Left ventricle myocardium inferior (tissue), 1 donor: ENCODE measurements around the gene GPC6. TPM values are rescaled to one million over a fixed set of nuclear protein-coding genes. Genes with fewer than 3 reads are reported as not detected.

Source experiments
- DNase-seq: peaks from one replicate; pipeline ENCODE4 v3.0.0-alpha.2; 2020
- H3K27ac ChIP-seq: fragments of 200-600 bp; replicated peaks from 2 replicates; pipeline ENCODE4 v1.8.0; 2021
- H3K27me3 ChIP-seq: fragments of 200-600 bp; 2 replicates; pipeline ENCODE4 v1.8.0; 2021; ENCODE audit warnings: low read depth
- H3K36me3 ChIP-seq: fragments of 200-600 bp; 2 replicates; pipeline ENCODE4 v1.8.0; 2021
- H3K4me1 ChIP-seq: fragments of 200-600 bp; 2 replicates; pipeline ENCODE4 v1.8.0; 2021
- H3K4me3 ChIP-seq: fragments of 200-600 bp; 2 replicates; pipeline ENCODE4 v1.8.0; 2021; ENCODE audit warnings: mild to moderate bottlenecking, moderate library complexity
- H3K9me3 ChIP-seq: fragments of 200-600 bp; replicated peaks from 2 replicates; pipeline ENCODE4 v1.8.0; 2021
- CTCF ChIP-seq: fragments of 200-600 bp; IDR thresholded peaks from 2 replicates; pipeline ENCODE4 v1.8.0; 2021; ENCODE audit warnings: antibody characterized with exemption, mild to moderate bottlenecking, borderline replicate concordance
- intact Hi-C: fragments of 100-400 bp; cut with micrococcal nuclease; formaldehyde crosslinking; loops from one replicate; pipeline ENCODE4 v1.11.0; 2022
- total RNA-seq: library from RNA; stranded (reverse); fragmentation: NEBNext Ultra II Directional; extraction: Animal tissue kit (Norgen Biotek cat#: 25700); gene quantifications from one replicate; pipeline ENCODE4 v1.2.1, GENCODE V29; 2021
- donor health status: DM: no; HTN: yes; CAD: no; lungs with severe emphysema.

GPC6 gene
- total RNA-seq, 1 donor from 2014 or later, result 1.8 TPM

GRCh38 chr13:94248454-94249228, 1022.0 kb downstream of the GPC6 start:
- intact Hi-C loops, result no loop called here
- peaks cover 20% of the 10 kb centered on the region for H3K9me3 ChIP-seq

GRCh38 chr13:94249512-94249911, 1022.9 kb downstream of the GPC6 start:
- Histone ChIP-seq H3K4me1 (no peaks in the 10 kb centered on the region), H3K27me3 (no peaks in the 10 kb centered on the region), H3K9me3 (peaks cover 20% of the 10 kb centered on the region), H3K27ac (no peak overlapping the region), H3K4me3 (no peak overlapping the region), H3K36me3 (no peaks in the 10 kb centered on the region)
- TF ChIP-seq CTCF, result no peak
- intact Hi-C loops, result no loop called here
- DNase-seq, result no peak

More at GRCh38 chr13:94248454-94249228, 1022.0 kb downstream of the GPC6 start:
- no peaks in the 10 kb centered on the region for H3K4me1 ChIP-seq
- H3K36me3 ChIP-seq, result no peaks in the 10 kb centered on the region
- no peak for DNase-seq
- no peaks in the 10 kb centered on the region for H3K27me3 ChIP-seq
- no peak overlapping the region for H3K27ac ChIP-seq
- H3K4me3 ChIP-seq, result no peak overlapping the region
- no peak for TF ChIP-seq CTCF

- peak; percentile 21 for DNase-seq
- intact Hi-C loops, result no loop called here
These were observed 1025.4 kb downstream of the GPC6 start for GRCh38 chr13:94251831-94252608.

GRCh38 chr13:94254737-94255136, 1028.1 kb downstream of the GPC6 start:
- no peak for TF ChIP-seq CTCF
- no peaks in the 10 kb centered on the region for H3K36me3 ChIP-seq
- no peaks in the 10 kb centered on the region for H3K4me1 ChIP-seq
- DNase-seq, result no peak
- no peaks in the 10 kb centered on the region for H3K9me3 ChIP-seq
- H3K27ac ChIP-seq, result no peak overlapping the region
- no peaks in the 10 kb centered on the region for H3K27me3 ChIP-seq
- no peak overlapping the region for H3K4me3 ChIP-seq
- intact Hi-C loops, result no loop called here

More at GRCh38 chr13:94251831-94252608, 1025.4 kb downstream of the GPC6 start:
- Histone ChIP-seq H3K27ac (no peak overlapping the region), H3K9me3 (peaks cover 7% of the 10 kb centered on the region), H3K4me3 (no peak overlapping the region), H3K4me1 (no peaks in the 10 kb centered on the region), H3K27me3 (no peaks in the 10 kb centered on the region), H3K36me3 (no peaks in the 10 kb centered on the region)
- TF ChIP-seq CTCF, result no peak

GRCh38 chr13:94256721-94257120, 1030.1 kb downstream of the GPC6 start:
- no peak for DNase-seq
- intact Hi-C loops, result no loop called here
- Histone ChIP-seq H3K4me1 (no peaks in the 10 kb centered on the region), H3K27me3 (no peaks in the 10 kb centered on the region), H3K4me3 (no peak overlapping the region), H3K9me3 (no peaks in the 10 kb centered on the region), H3K27ac (no peak overlapping the region), H3K36me3 (no peaks in the 10 kb centered on the region)
- TF ChIP-seq CTCF, result no peak
